Measurements from ENCODE around the gene CBFA2T2. TPM values are rescaled to one million over a fixed set of nuclear protein-coding genes. Genes with fewer than 3 reads are reported as not detected.

CBFA2T2 gene
- total RNA-seq, 1 experiment from 2014 or later = 16.3 TPM

DNA sequence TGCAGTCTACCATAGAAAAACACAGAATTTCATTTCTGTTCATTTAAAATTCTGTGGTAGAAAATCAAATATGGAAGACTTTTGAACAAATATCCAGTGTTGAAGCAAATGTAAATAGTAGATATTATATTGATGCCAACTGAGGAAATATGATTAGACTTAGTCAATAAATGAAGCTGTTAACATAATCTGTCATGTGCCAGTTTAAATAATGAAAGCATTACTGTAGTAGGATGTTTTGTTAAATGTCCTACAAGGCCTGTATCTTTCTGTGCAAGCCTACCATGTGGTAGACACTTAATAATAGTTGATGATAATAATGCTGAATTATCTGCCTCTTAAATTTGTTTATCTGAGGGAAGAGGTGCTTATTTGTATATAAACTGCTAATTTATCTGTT is 55.9 kb downstream of the CBFA2T2 start:
- Histone ChIP-seq H3K4me1 (ENCODE audit: control insufficient read depth, insufficient read depth, low read length) (no peaks in the 10 kb centered on the region), H3K9me3 (ENCODE audit: control insufficient read depth, insufficient read depth, low read depth, low read length) (no peaks in the 10 kb centered on the region), H3K27me3 (ENCODE audit: control insufficient read depth, insufficient read depth, low read length) (no peaks in the 10 kb centered on the region), H3K36me3 (ENCODE audit: control insufficient read depth, insufficient read depth, low read length) (no peaks in the 10 kb centered on the region), H3K4me3 (ENCODE audit: low read depth in 2 of 2, low read length in 2 of 2) (no peak overlapping the region), H3K27ac (ENCODE audit: low read length) (no peak overlapping the region)
- POLR2A ChIA-PET = interaction anchor here (0.6 to 0.7 kb wide), 2 partner anchors 46 to 136 kb away, joined by 3 read pairs; no protein-coding TSS in a partner anchor
- CTCF ChIA-PET = no interaction called here
- intact Hi-C loops (cut with micrococcal nuclease; ENCODE audit: unreplicated experiment) (no loop called here), in situ Hi-C loops (cut with HindIII; ENCODE audit: low pct_unique_long_range_greater_than_20kb, low sequenced_read_pairs) (no loop called here)
- no peak for TF ChIP-seq TCF7L2 (IDR thresholded peaks at IDR 0.05; ENCODE audit: low read depth, low read length)
- no peak for ATAC-seq
- BruUV-seq (replicated peaks) = no TSS peak
- DNase-seq (ENCODE audit: low read depth, low spot score) = no peak

DNA sequence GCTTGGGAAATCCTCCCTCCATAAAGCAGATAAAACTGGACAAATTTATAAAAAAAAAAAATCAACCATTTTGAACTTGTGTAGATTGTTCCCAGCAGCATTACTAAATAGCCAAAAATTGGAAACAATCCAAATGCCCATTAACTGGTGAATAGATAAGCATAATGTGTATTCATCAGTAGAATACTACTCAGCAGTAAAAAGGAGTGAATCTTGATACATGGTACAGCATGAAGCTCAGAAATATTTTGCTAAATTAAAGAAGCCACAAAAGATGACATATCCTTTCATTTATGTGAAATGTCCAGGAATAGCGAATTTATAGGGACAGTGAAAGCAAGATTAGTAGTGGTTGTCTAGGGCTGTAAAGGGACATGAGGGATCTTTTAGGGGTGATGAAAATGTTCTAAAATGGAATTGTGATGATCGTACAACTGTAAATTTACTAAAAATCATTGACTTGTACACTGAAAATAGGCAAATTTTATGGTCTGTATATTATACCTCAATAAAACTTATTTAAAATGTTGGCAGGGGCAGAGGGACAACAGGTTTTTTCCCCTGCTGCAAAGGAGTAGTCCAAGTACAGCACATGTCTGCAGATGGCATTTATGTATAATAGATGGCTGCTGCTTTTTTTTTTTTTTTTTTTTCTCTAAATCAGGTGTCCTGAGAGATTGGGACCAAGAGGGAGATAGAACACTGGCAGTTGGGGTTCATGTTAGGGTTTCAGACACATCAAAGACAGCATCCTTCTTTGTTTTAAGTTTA is 59.5 kb downstream of the CBFA2T2 start:
- ChIA-PET CTCF (no interaction called here), POLR2A (no interaction called here)

More for the DNA sequence above, 59.5 kb downstream of the CBFA2T2 start:
- Histone ChIP-seq H3K9me3 (ENCODE audit: control insufficient read depth, insufficient read depth, low read depth, low read length) (no peaks in the 10 kb centered on the region), H3K4me1 (ENCODE audit: control insufficient read depth, insufficient read depth, low read length) (peaks cover 1% of the 10 kb centered on the region; the same call in 1 of the 2 replicates), H3K27me3 (ENCODE audit: control insufficient read depth, insufficient read depth, low read length) (no peaks in the 10 kb centered on the region), H3K4me3 (ENCODE audit: low read depth in 2 of 2, low read length in 2 of 2) (no peak overlapping the region), H3K27ac (ENCODE audit: low read length) (no peak overlapping the region), H3K36me3 (ENCODE audit: control insufficient read depth, insufficient read depth, low read length) (no peaks in the 10 kb centered on the region)
- in situ Hi-C loops (cut with HindIII; ENCODE audit: low pct_unique_long_range_greater_than_20kb, low sequenced_read_pairs) = no loop called here
- BruUV-seq (replicated peaks) = TSS peak; percentile 42
- no peak for ATAC-seq
- no peak for TF ChIP-seq CTCF (IDR thresholded peaks at IDR 0.05)
- TF ChIP-seq, protein P1, sequence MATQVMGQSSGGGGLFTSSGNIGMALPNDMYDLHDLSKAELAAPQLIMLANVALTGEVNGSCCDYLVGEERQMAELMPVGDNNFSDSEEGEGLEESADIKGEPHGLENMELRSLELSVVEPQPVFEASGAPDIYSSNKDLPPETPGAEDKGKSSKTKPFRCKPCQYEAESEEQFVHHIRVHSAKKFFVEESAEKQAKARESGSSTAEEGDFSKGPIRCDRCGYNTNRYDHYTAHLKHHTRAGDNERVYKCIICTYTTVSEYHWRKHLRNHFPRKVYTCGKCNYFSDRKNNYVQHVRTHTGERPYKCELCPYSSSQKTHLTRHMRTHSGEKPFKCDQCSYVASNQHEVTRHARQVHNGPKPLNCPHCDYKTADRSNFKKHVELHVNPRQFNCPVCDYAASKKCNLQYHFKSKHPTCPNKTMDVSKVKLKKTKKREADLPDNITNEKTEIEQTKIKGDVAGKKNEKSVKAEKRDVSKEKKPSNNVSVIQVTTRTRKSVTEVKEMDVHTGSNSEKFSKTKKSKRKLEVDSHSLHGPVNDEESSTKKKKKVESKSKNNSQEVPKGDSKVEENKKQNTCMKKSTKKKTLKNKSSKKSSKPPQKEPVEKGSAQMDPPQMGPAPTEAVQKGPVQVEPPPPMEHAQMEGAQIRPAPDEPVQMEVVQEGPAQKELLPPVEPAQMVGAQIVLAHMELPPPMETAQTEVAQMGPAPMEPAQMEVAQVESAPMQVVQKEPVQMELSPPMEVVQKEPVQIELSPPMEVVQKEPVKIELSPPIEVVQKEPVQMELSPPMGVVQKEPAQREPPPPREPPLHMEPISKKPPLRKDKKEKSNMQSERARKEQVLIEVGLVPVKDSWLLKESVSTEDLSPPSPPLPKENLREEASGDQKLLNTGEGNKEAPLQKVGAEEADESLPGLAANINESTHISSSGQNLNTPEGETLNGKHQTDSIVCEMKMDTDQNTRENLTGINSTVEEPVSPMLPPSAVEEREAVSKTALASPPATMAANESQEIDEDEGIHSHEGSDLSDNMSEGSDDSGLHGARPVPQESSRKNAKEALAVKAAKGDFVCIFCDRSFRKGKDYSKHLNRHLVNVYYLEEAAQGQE (IDR thresholded peaks at IDR 0.05; ENCODE audit: insufficient read depth in 1 of 2, low read depth in 2 of 2, low read length in 1 of 2) = no peak
- no peak for TF ChIP-seq SIN3A (IDR thresholded peaks at IDR 0.05; ENCODE audit: borderline replicate concordance, insufficient read depth, low read depth, low read length)
- TF ChIP-seq TCF7L2 (IDR thresholded peaks at IDR 0.05; ENCODE audit: low read depth, low read length) = no peak
- no peak for TF ChIP-seq POLR2AphosphoS5 (IDR thresholded peaks at IDR 0.05; ENCODE audit: low read depth, low read length)
- no peak for DNase-seq (ENCODE audit: low read depth, low spot score)
- intact Hi-C loops (cut with micrococcal nuclease; ENCODE audit: unreplicated experiment) = no loop called here

Data from Panc1 (cell line).